Endothelial cell of umbilical vein (primary cell): Measurements from ENCODE around the gene SH3BP5. TPM values are rescaled to one million over a fixed set of nuclear protein-coding genes. Genes with fewer than 3 reads are reported as not detected.

Experiments
- BruUV-seq: library from RNA; stranded (reverse); fragments of 400-500 nt; replicated peaks from 2 replicates; lab custom pipeline; 2021; lab: Mats Ljungman, UMichigan
- CTCF ChIA-PET: fragments of 300-600, 350-600 bp; sonication (Branson Sonifier 250); formaldehyde crosslinking; loops from one replicate; lab custom pipeline; 2021; ENCODE audit warnings: antibody characterized with exemption, inconsistent platforms; lab: Charles Lee
- POLR2A ChIA-PET: fragments of 300-600, 350-600 bp; sonication (Branson Sonifier 250); formaldehyde crosslinking; loops from one replicate; lab custom pipeline; 2021; ENCODE audit warnings: antibody characterized with exemption, inconsistent platforms; lab: Charles Lee
- DNase-seq: peaks from one replicate; pipeline ENCODE4 v3.0.0-alpha.2; 2011; ENCODE audit warnings: low read depth, low spot score
- FAIRE-seq: peaks from 2 replicates; lab custom pipeline; 2011; peaks lifted over from hg19 to GRCh38; lab: Jason Lieb, UNC
- H2AFZ ChIP-seq: 2 replicates; pipeline ENCODE4 v1.6.0; 2012; ENCODE audit warnings: low read depth, low read length, control low read depth, inconsistent platforms
- H3K27ac ChIP-seq: 2 replicates; pipeline ENCODE4 v1.5.1; 2011; ENCODE audit warnings: low read depth, mild to moderate bottlenecking, control low read depth, low read length, moderate library complexity; ENCODE audit not compliant: insufficient read depth
- H3K27me3 ChIP-seq, 2 experiments: 2 replicates each; pipeline versions ENCODE4 v1.6.0 to v1.6.1; 2011; ENCODE audit warnings: low read length in 2 of 2, mixed read lengths in 1 of 2; ENCODE audit not compliant: control insufficient read depth in 2 of 2, insufficient read depth in 2 of 2
- H3K36me3 ChIP-seq, 2 experiments: 2 replicates in 1 of 2; 3 replicates in 1 of 2; pipeline ENCODE4 v1.5.1; 2011; ENCODE audit warnings: low read length in 2 of 2, mild to moderate bottlenecking in 1 of 2, moderate library complexity in 1 of 2; ENCODE audit not compliant: control insufficient read depth in 2 of 2, insufficient read depth in 2 of 2; ENCODE audit errors: extremely low read depth in 1 of 2
- H3K4me1 ChIP-seq: 3 replicates; pipeline ENCODE4 v1.5.1; 2011; ENCODE audit warnings: mild to moderate bottlenecking, low read length; ENCODE audit not compliant: control insufficient read depth, insufficient read depth; ENCODE audit errors: extremely low read depth
- H3K4me2 ChIP-seq: 2 replicates; pipeline ENCODE4 v1.6.1; 2011; ENCODE audit warnings: low read length, control low read depth, mixed read lengths; ENCODE audit not compliant: insufficient read depth
- H3K4me3 ChIP-seq, 3 experiments: fragments of 200-600 bp in 1 of 3; sonication (generic), shearing (Covaris generic) in 1 of 3; replicated peaks in 1 of 3; 2 replicates each; pipeline ENCODE4 v1.5.1; 2011 to 2016; ENCODE audit warnings: control low read depth in 3 of 3, low read length in 3 of 3, mild to moderate bottlenecking in 2 of 3, inconsistent platforms in 1 of 3, low read depth in 1 of 3, moderate library complexity in 1 of 3; ENCODE audit not compliant: insufficient read depth in 1 of 3
- H3K79me2 ChIP-seq: 2 replicates; pipeline ENCODE4 v1.6.0; 2012; ENCODE audit warnings: low read length, inconsistent platforms; ENCODE audit not compliant: control insufficient read depth, insufficient read depth
- H3K9ac ChIP-seq: replicated peaks from 2 replicates; pipeline ENCODE3; 2011; ENCODE audit warnings: low read length, control low read depth; ENCODE audit not compliant: insufficient read depth; ENCODE audit errors: extremely low read depth
- H3K9me1 ChIP-seq: replicated peaks from 3 replicates; pipeline ENCODE4 v1.6.0; 2011; ENCODE audit warnings: mild to moderate bottlenecking, low read length; ENCODE audit not compliant: control insufficient read depth, insufficient read depth; ENCODE audit errors: extremely low read depth
- H3K9me3 ChIP-seq: replicated peaks from 2 replicates; pipeline ENCODE4 v1.5.1; 2012; ENCODE audit warnings: low read length, inconsistent platforms; ENCODE audit not compliant: control insufficient read depth, insufficient read depth
- H4K20me1 ChIP-seq: replicated peaks from 2 replicates; pipeline ENCODE3; 2011; ENCODE audit warnings: mild to moderate bottlenecking, low read length; ENCODE audit not compliant: control insufficient read depth, insufficient read depth; ENCODE audit errors: extremely low read depth
- EZH2 ChIP-seq: IDR thresholded peaks from 2 replicates; pipeline ENCODE4 v1.6.1; 2012; ENCODE audit warnings: borderline replicate concordance, low read depth, mild to moderate bottlenecking, moderate library complexity, low read length, inconsistent platforms; ENCODE audit not compliant: severe bottlenecking
- FOS ChIP-seq: IDR thresholded peaks from 2 replicates; pipeline ENCODE4 v1.6.1; 2011; ENCODE audit warnings: mild to moderate bottlenecking, low read length, moderate library complexity, borderline replicate concordance; ENCODE audit not compliant: insufficient read depth
- POLR2A ChIP-seq: IDR thresholded peaks from 2 replicates; pipeline ENCODE4 v1.6.1; 2012; ENCODE audit warnings: low read depth, mild to moderate bottlenecking, control low read depth, low read length
- POLR2AphosphoS5 ChIP-seq: IDR thresholded peaks from 2 replicates; pipeline ENCODE4 v1.6.1; 2012; ENCODE audit warnings: low read depth, mild to moderate bottlenecking, control low read depth, low read length, moderate library complexity; ENCODE audit not compliant: insufficient read depth
- dilution Hi-C: fragments of 300-500 bp; cut with MboI; formaldehyde crosslinking; loops from one replicate; pipeline ENCODE4 v1.15.0; 2019; ENCODE audit warnings: low sequenced_read_pairs; ENCODE audit not compliant: extremely low pct_ligation_motif_present
- intact Hi-C: fragments of 100-400 bp; cut with micrococcal nuclease; formaldehyde crosslinking; loops from one replicate; pipeline ENCODE4 v1.10.0; 2022
- polyA plus RNA-seq, 4 experiments: library from polyadenylated mRNA; depleted of rRNA in 3 of 4; stranded (reverse) in 3 of 4; unstranded in 1 of 4; fragments of >200 nt; gene quantifications; 2 replicates each; pipeline versions ENCODE4 v1.2.1 to v1.2.3, GENCODE V29; 2011 to 2012; ENCODE audit warnings: missing spikeins in 1 of 4
- total RNA-seq: library from RNA; stranded (reverse); gene quantifications from 2 replicates; pipeline ENCODE4 v1.2.3, GENCODE V29; 2021
- TF ChIP-seq, protein P1 (sequence below), 2 donors: IDR thresholded peaks; 1 replicate in 1 of 2; 2 replicates in 1 of 2; pipeline ENCODE4 v1.5.1; 2011; ENCODE audit warnings: low read length in 2 of 2, mild to moderate bottlenecking in 2 of 2, moderate library complexity in 2 of 2, control low read depth in 1 of 2, inconsistent platforms in 1 of 2, low read depth in 1 of 2; ENCODE audit not compliant: insufficient read depth in 1 of 2; ENCODE audit errors: extremely low read depth in 1 of 2

The SH3BP5 gene
- total and polyA plus RNA-seq, 2 donors (not counting 3 experiments of a cell fraction or from before 2014, with no cell fraction given): 35.3 to 76.3 TPM

DNA sequence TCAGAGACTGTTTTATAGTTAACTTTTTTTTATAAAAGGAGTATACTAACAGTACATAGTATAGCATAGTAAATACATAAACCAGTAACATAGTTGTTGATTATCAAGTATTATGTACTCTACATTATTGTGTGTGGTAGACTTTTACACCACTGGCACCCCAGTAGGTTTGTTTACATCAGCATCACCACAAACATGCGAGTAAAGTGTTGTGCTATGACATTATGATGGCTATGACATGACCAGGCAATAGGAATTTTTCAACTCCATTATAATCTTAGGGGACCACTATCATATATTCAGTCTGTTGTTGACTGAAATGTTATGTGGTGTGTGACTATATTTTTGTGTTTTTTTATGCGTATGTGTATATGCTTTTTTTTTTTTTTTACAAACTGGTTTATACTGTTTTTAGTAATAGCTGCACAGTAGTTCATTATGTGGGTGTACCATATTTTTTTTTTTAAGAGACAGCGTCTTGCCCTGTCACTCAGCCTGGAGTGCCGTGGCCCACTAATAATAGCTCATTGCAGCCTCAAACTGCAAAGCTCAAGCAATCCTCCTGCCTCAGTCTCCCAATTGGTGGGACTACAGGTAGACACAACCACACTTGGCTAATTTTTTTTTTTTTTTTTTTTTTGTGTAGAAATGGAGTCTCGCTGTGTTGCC, 124.4 kb downstream of the SH3BP5 start:
- H3K9me1 ChIP-seq: no peaks in the 10 kb centered on the region
- DNase-seq (peak; percentile 3), FAIRE-seq (no peak)
- dilution Hi-C loops (no loop called here), intact Hi-C loops (loop anchor here (2.0 kb wide), 2 partner anchors 61 to 99 kb away; no protein-coding TSS in a partner anchor)
- TF ChIP-seq, protein P1, sequence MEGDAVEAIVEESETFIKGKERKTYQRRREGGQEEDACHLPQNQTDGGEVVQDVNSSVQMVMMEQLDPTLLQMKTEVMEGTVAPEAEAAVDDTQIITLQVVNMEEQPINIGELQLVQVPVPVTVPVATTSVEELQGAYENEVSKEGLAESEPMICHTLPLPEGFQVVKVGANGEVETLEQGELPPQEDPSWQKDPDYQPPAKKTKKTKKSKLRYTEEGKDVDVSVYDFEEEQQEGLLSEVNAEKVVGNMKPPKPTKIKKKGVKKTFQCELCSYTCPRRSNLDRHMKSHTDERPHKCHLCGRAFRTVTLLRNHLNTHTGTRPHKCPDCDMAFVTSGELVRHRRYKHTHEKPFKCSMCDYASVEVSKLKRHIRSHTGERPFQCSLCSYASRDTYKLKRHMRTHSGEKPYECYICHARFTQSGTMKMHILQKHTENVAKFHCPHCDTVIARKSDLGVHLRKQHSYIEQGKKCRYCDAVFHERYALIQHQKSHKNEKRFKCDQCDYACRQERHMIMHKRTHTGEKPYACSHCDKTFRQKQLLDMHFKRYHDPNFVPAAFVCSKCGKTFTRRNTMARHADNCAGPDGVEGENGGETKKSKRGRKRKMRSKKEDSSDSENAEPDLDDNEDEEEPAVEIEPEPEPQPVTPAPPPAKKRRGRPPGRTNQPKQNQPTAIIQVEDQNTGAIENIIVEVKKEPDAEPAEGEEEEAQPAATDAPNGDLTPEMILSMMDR (IDR thresholded peaks at IDR 0.05; ENCODE audit: extremely low read depth in 1 of 2, insufficient read depth in 1 of 2, low read depth in 1 of 2, low read length in 2 of 2): no peak
- TF ChIP-seq EZH2 (no peak), POLR2A (no peak), POLR2AphosphoS5 (no peak), FOS (no peak)
- no peaks in the 10 kb centered on the region for H3K27me3 ChIP-seq
- H3K9me3 ChIP-seq: no peaks in the 10 kb centered on the region
- peaks cover 2% of the 10 kb centered on the region for H4K20me1 ChIP-seq
- CTCF ChIA-PET: interaction anchor here (0.7 to 8.9 kb wide), 8 partner anchors 12 to 350 kb away, joined by 3 to 205 read pairs (median 4); partner anchors contain the start of gene RBSN
- BruUV-seq: no TSS peak
- POLR2A ChIA-PET: no interaction called here
- peaks cover 2 to 13% of the 10 kb centered on the region in 2 experiments for H3K36me3 ChIP-seq
- peak overlapping the region; percentile 80 for H3K9ac ChIP-seq
- peaks cover 6% of the 10 kb centered on the region for H3K4me1 ChIP-seq
- H3K79me2 ChIP-seq: peaks cover 37% of the 10 kb centered on the region
- H2AFZ ChIP-seq: no peak overlapping the region
- H3K4me2 ChIP-seq: peak overlapping the region; percentile 84
- no peak overlapping the region for H3K27ac ChIP-seq
- H3K4me3 ChIP-seq: peak overlapping the region in 2 of 3 experiments; percentile 21 to 94
